Measurements from ENCODE around the gene CARMIL1.

CARMIL1 gene

GRCh38 chr6:25311331-25311840, 32.2 kb downstream of the CARMIL1 start:
- peak; percentile 40 for DNase-seq (ENCODE audit: low read depth, low spot score)
- no peak for TF ChIP-seq CTCF (IDR thresholded peaks at IDR 0.05; ENCODE audit: low read depth, low read length)
- in situ Hi-C loops (cut with HindIII; ENCODE audit: low sequenced_read_pairs) = no loop called here
- no peak overlapping the region for H3K4me3 ChIP-seq (ENCODE audit: low read depth, low read length)

GRCh38 chr6:25312034-25312620, 33.0 kb downstream of the CARMIL1 start:
- in situ Hi-C loops (cut with HindIII; ENCODE audit: low sequenced_read_pairs) = no loop called here
- peak; percentile 22 for DNase-seq (ENCODE audit: low read depth, low spot score)
- no peak overlapping the region for H3K4me3 ChIP-seq (ENCODE audit: low read depth, low read length)
- TF ChIP-seq CTCF (IDR thresholded peaks at IDR 0.05; ENCODE audit: low read depth, low read length) = no peak

- TF ChIP-seq CTCF (IDR thresholded peaks at IDR 0.05; ENCODE audit: low read depth, low read length) = no peak
- H3K4me3 ChIP-seq (ENCODE audit: low read depth, low read length) = no peak overlapping the region
- peak; percentile 30 for DNase-seq (ENCODE audit: low read depth, low spot score)
- in situ Hi-C loops (cut with HindIII; ENCODE audit: low sequenced_read_pairs) = no loop called here
Observed at GRCh38 chr6:25312703-25313102, 33.5 kb downstream of the CARMIL1 start.

- no peak overlapping the region for H3K4me3 ChIP-seq (ENCODE audit: low read depth, low read length)
- no peak for TF ChIP-seq CTCF (IDR thresholded peaks at IDR 0.05; ENCODE audit: low read depth, low read length)
- in situ Hi-C loops (cut with HindIII; ENCODE audit: low sequenced_read_pairs) = no loop called here
- DNase-seq (ENCODE audit: low read depth, low spot score) = no peak
Observed at GRCh38 chr6:25314509-25315175, 35.5 kb downstream of the CARMIL1 start.

GRCh38 chr6:25315194-25316177, 36.3 kb downstream of the CARMIL1 start:
- TF ChIP-seq CTCF (IDR thresholded peaks at IDR 0.05; ENCODE audit: low read depth, low read length) = no peak
- no peak for DNase-seq (ENCODE audit: low read depth, low spot score)
- in situ Hi-C loops (cut with HindIII; ENCODE audit: low sequenced_read_pairs) = no loop called here

GRCh38 chr6:25316626-25317025, 37.5 kb downstream of the CARMIL1 start:
- in situ Hi-C loops (cut with HindIII; ENCODE audit: low sequenced_read_pairs) = no loop called here
- no peak for DNase-seq (ENCODE audit: low read depth, low spot score)
- no peak for TF ChIP-seq CTCF (IDR thresholded peaks at IDR 0.05; ENCODE audit: low read depth, low read length)
- no peak overlapping the region for H3K4me3 ChIP-seq (ENCODE audit: low read depth, low read length)

More at GRCh38 chr6:25315194-25316177, 36.3 kb downstream of the CARMIL1 start:
- no peak overlapping the region for H3K4me3 ChIP-seq (ENCODE audit: low read depth, low read length)

Measured in astrocyte of the spinal cord (primary cell).